ENCODE results near the gene CRADD. TPM values are rescaled to one million over a fixed set of nuclear protein-coding genes. Genes with fewer than 3 reads are reported as not detected.
A peak's percentile ranks its signal among the peaks of the same experiment; 100 is the strongest.
"Not testable (repeated sequence)": the region's sequence is repeated elsewhere in the genome, so short reads cannot be mapped to it uniquely, and the experiment has no call there.

The CRADD gene
- total and polyA plus RNA-seq, 4 donors, result 16.9 to 33.4 (median 20.0) TPM

- intact Hi-C loops (cut with DNase I), result no loop called here
- WGBS, 2 donors, result 94 to 96% methylated on average over 3 of the region's 3 CpGs
- DNase-seq (no peak), ATAC-seq (ENCODE audit: low FRiP score) (no peak)
- Histone ChIP-seq H3K4me3 (ENCODE audit: low read length in 2 of 2) (no peak overlapping the region), H3K9me3 (ENCODE audit: control insufficient read depth, low read length) (peaks cover 1% of the 10 kb centered on the region), H3K27me3 (ENCODE audit: control insufficient read depth in 1 of 2, insufficient read depth in 2 of 2, low read length in 1 of 2) (no peaks in the 10 kb centered on the region), H3K36me3 (ENCODE audit: control insufficient read depth in 1 of 2, insufficient read depth in 2 of 2, low read length in 1 of 2) (no peaks in the 10 kb centered on the region), H3K4me1 (ENCODE audit: control insufficient read depth in 1 of 2, insufficient read depth in 2 of 2, low read length in 2 of 2) (peaks cover 3% of the 10 kb centered on the region in 2 donors), H3K27ac (ENCODE audit: low read depth in 1 of 2, low read length in 2 of 2) (no peak overlapping the region)
Observed at GRCh38 chr12:93921521-93921920, 244.3 kb downstream of the CRADD start.

GRCh38 chr12:93922583-93923006, 245.4 kb downstream of the CRADD start:
- no peak for ATAC-seq (ENCODE audit: low FRiP score)

DNA sequence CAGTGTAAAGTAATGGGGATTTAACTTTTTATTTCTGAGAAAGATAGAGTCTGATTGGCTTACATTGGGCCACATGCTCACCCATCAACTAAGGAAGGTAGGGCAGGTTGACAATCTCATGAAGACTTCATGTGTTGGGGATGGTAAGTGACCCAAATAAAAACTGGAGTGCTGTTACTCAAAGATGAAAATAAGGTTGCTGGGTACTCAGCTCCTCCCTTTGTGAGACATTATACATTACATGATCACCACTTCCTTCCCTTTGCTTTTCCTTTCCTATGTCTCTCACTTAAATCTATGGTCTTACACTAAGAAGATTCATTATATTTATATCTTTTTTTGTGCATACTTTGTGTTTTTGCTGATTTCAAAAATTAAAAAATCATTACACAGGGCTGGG, 247.2 kb downstream of the CRADD start:
- Histone ChIP-seq H3K36me3 (ENCODE audit: control insufficient read depth in 1 of 2, insufficient read depth in 2 of 2, low read length in 1 of 2) (no peaks in the 10 kb centered on the region), H3K4me3 (ENCODE audit: low read length in 2 of 2) (no peak overlapping the region), H3K9me3 (ENCODE audit: control insufficient read depth, low read length) (peaks cover 1% of the 10 kb centered on the region), H3K4me1 (ENCODE audit: control insufficient read depth in 1 of 2, insufficient read depth in 2 of 2, low read length in 2 of 2) (no peaks in the 10 kb centered on the region), H3K27ac (ENCODE audit: low read depth in 1 of 2, low read length in 2 of 2) (no peak overlapping the region), H3K27me3 (ENCODE audit: control insufficient read depth in 1 of 2, insufficient read depth in 2 of 2, low read length in 1 of 2) (no peaks in the 10 kb centered on the region)
- DNase-seq (no peak), ATAC-seq (ENCODE audit: low FRiP score) (no peak)
- intact Hi-C loops (cut with DNase I), result no loop called here

More at GRCh38 chr12:93922583-93923006, 245.4 kb downstream of the CRADD start:
- peak in 1 of 2 donors; percentile 56 for DNase-seq
- Histone ChIP-seq H3K36me3 (ENCODE audit: control insufficient read depth in 1 of 2, insufficient read depth in 2 of 2, low read length in 1 of 2) (no peaks in the 10 kb centered on the region), H3K9me3 (ENCODE audit: control insufficient read depth, low read length) (peaks cover 1% of the 10 kb centered on the region), H3K27ac (ENCODE audit: low read depth in 1 of 2, low read length in 2 of 2) (no peak overlapping the region), H3K4me1 (ENCODE audit: control insufficient read depth in 1 of 2, insufficient read depth in 2 of 2, low read length in 2 of 2) (peaks cover 3% of the 10 kb centered on the region in 2 donors), H3K27me3 (ENCODE audit: control insufficient read depth in 1 of 2, insufficient read depth in 2 of 2, low read length in 1 of 2) (no peaks in the 10 kb centered on the region), H3K4me3 (ENCODE audit: low read length in 2 of 2) (no peak overlapping the region)
- intact Hi-C loops (cut with DNase I), result no loop called here
- 42 to 53% methylated on average over 5 of the region's 5 CpGs for WGBS, 2 donors

GRCh38 chr12:93925585-93926205, 248.5 kb downstream of the CRADD start:
- ATAC-seq (ENCODE audit: low FRiP score) (no peak), DNase-seq (no peak)
- Histone ChIP-seq H3K4me1 (ENCODE audit: control insufficient read depth in 1 of 2, insufficient read depth in 2 of 2, low read length in 2 of 2) (no peaks in the 10 kb centered on the region), H3K27me3 (ENCODE audit: control insufficient read depth in 1 of 2, insufficient read depth in 2 of 2, low read length in 1 of 2) (no peaks in the 10 kb centered on the region), H3K27ac (ENCODE audit: low read depth in 1 of 2, low read length in 2 of 2) (no peak overlapping the region), H3K9me3 (ENCODE audit: control insufficient read depth, low read length) (peaks cover 1% of the 10 kb centered on the region), H3K4me3 (ENCODE audit: low read length in 2 of 2) (no peak overlapping the region), H3K36me3 (ENCODE audit: control insufficient read depth in 1 of 2, insufficient read depth in 2 of 2, low read length in 1 of 2) (no peaks in the 10 kb centered on the region)
- intact Hi-C loops (cut with DNase I), result no loop called here
- WGBS, 2 donors, result 72 to 79% methylated on average over 3 of the region's 3 CpGs

DNA sequence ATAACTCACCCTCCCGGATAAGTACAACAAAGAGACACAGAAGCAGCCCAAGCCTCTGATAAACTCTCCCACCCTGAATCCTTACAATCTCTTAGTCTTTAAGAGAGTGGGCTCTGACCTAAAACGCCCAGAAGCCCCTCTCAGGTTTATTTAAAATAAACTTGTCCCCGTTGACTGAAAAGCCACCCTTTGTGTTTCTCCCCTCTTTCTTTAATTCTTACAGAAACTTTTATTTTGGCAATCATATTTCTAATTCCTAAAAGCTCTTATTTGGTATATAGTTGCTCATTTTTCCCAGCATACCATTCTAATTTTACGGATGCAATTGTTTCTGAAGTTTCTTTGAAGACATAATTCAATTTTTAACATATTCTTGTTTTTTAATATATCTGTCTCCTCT, 249.1 kb downstream of the CRADD start:
- WGBS, 2 donors, result 88 to 92% methylated on average over 4 of the region's 4 CpGs
- intact Hi-C loops (cut with DNase I), result no loop called here
- no peaks in the 10 kb centered on the region for H3K36me3 ChIP-seq (ENCODE audit: control insufficient read depth in 1 of 2, insufficient read depth in 2 of 2, low read length in 1 of 2)
- H3K27ac ChIP-seq (ENCODE audit: low read depth in 1 of 2, low read length in 2 of 2), result no peak overlapping the region
- no peaks in the 10 kb centered on the region for H3K4me1 ChIP-seq (ENCODE audit: control insufficient read depth in 1 of 2, insufficient read depth in 2 of 2, low read length in 2 of 2)
- DNase-seq (no peak), ATAC-seq (ENCODE audit: low FRiP score) (no peak)
- peaks cover 1% of the 10 kb centered on the region for H3K9me3 ChIP-seq (ENCODE audit: control insufficient read depth, low read length)
- H3K27me3 ChIP-seq (ENCODE audit: control insufficient read depth in 1 of 2, insufficient read depth in 2 of 2, low read length in 1 of 2), result no peaks in the 10 kb centered on the region
- no peak overlapping the region for H3K4me3 ChIP-seq (ENCODE audit: low read length in 2 of 2)

GRCh38 chr12:93929081-93929480, 251.9 kb downstream of the CRADD start:
- intact Hi-C loops (cut with DNase I), result not testable (repeated sequence)
- 94 to 95% methylated on average over 4 of the region's 4 CpGs for WGBS, 2 donors

DNA sequence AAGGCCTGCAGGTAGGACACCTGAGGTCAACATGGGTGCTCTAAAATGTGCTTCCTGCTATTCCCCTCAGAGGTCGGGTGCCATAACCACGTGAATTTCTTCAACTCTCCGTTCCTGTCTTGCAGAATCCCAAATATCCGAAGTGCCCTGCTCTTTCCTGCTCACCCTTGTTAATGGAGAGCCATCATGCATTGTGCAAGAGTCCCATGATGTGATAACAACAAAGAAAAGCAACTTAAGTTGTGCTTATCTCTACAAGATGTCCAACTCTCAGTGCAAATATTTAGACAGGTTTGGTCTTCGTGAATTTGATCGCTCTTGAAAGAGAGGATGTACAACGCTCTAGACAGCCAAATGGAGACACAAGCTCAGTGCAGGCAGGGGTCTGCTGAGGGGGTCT, 260.6 kb downstream of the CRADD start:
- ATAC-seq (ENCODE audit: low FRiP score), result no peak

More at GRCh38 chr12:93929081-93929480, 251.9 kb downstream of the CRADD start:
- not testable (repeated sequence) for ATAC-seq (ENCODE audit: low FRiP score); DNase-seq; H3K27me3 ChIP-seq (ENCODE audit: control insufficient read depth in 1 of 2, insufficient read depth in 2 of 2, low read length in 1 of 2); H3K9me3 ChIP-seq (ENCODE audit: control insufficient read depth, low read length); H3K4me3 ChIP-seq (ENCODE audit: low read length in 2 of 2); H3K27ac ChIP-seq (ENCODE audit: low read depth in 1 of 2, low read length in 2 of 2); H3K4me1 ChIP-seq (ENCODE audit: control insufficient read depth in 1 of 2, insufficient read depth in 2 of 2, low read length in 2 of 2); H3K36me3 ChIP-seq (ENCODE audit: control insufficient read depth in 1 of 2, insufficient read depth in 2 of 2, low read length in 1 of 2)

GRCh38 chr12:93938317-93938716, 261.1 kb downstream of the CRADD start:
- WGBS, 2 donors, result 92 to 93% methylated on average over 3 of the region's 3 CpGs
- ATAC-seq (ENCODE audit: low FRiP score), result no peak
- no peak for DNase-seq
- Histone ChIP-seq H3K4me3 (ENCODE audit: low read length in 2 of 2) (no peak overlapping the region), H3K4me1 (ENCODE audit: control insufficient read depth in 1 of 2, insufficient read depth in 2 of 2, low read length in 2 of 2) (no peaks in the 10 kb centered on the region), H3K27ac (ENCODE audit: low read depth in 1 of 2, low read length in 2 of 2) (no peak overlapping the region), H3K9me3 (ENCODE audit: control insufficient read depth, low read length) (peaks cover 2% of the 10 kb centered on the region), H3K36me3 (ENCODE audit: control insufficient read depth in 1 of 2, insufficient read depth in 2 of 2, low read length in 1 of 2) (no peaks in the 10 kb centered on the region), H3K27me3 (ENCODE audit: control insufficient read depth in 1 of 2, insufficient read depth in 2 of 2, low read length in 1 of 2) (no peaks in the 10 kb centered on the region)
- intact Hi-C loops (cut with DNase I), result no loop called here

More for the DNA sequence above, 260.6 kb downstream of the CRADD start:
- H3K36me3 ChIP-seq (ENCODE audit: control insufficient read depth in 1 of 2, insufficient read depth in 2 of 2, low read length in 1 of 2), result no peaks in the 10 kb centered on the region
- no peaks in the 10 kb centered on the region for H3K27me3 ChIP-seq (ENCODE audit: control insufficient read depth in 1 of 2, insufficient read depth in 2 of 2, low read length in 1 of 2)
- no peaks in the 10 kb centered on the region for H3K4me1 ChIP-seq (ENCODE audit: control insufficient read depth in 1 of 2, insufficient read depth in 2 of 2, low read length in 2 of 2)
- intact Hi-C loops (cut with DNase I), result no loop called here
- H3K9me3 ChIP-seq (ENCODE audit: control insufficient read depth, low read length), result peaks cover 2% of the 10 kb centered on the region
- no peak overlapping the region for H3K4me3 ChIP-seq (ENCODE audit: low read length in 2 of 2)
- WGBS, 2 donors, result 90 to 92% methylated on average over 7 of the region's 7 CpGs
- no peak overlapping the region for H3K27ac ChIP-seq (ENCODE audit: low read depth in 1 of 2, low read length in 2 of 2)
- no peak for DNase-seq

DNA sequence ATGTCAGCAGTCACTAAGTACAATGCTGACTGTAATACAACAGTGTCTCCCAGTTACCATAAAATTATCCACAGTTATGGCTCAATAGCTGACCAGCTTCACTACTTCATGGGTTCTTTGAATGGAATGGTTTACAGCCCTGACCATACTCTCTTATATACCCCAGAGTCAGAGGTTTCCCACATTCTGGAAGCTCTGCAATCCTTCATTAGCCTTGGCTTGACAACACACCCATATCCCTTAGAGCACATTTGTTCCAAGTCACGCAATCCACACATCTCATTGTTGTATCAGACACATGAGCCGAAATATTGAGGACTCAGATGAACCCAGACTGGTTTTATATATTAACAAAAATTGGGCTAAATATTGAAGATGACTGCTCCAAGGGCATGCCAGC, 261.8 kb downstream of the CRADD start:
- 96 to 97% methylated on average over 2 of the region's 2 CpGs for WGBS, 2 donors

More for the DNA sequence above, 261.8 kb downstream of the CRADD start:
- H3K36me3 ChIP-seq (ENCODE audit: control insufficient read depth in 1 of 2, insufficient read depth in 2 of 2, low read length in 1 of 2), result no peaks in the 10 kb centered on the region
- H3K4me1 ChIP-seq (ENCODE audit: control insufficient read depth in 1 of 2, insufficient read depth in 2 of 2, low read length in 2 of 2), result no peaks in the 10 kb centered on the region
- no peak overlapping the region for H3K4me3 ChIP-seq (ENCODE audit: low read length in 2 of 2)
- peaks cover 2% of the 10 kb centered on the region for H3K9me3 ChIP-seq (ENCODE audit: control insufficient read depth, low read length)
- no peak overlapping the region for H3K27ac ChIP-seq (ENCODE audit: low read depth in 1 of 2, low read length in 2 of 2)
- H3K27me3 ChIP-seq (ENCODE audit: control insufficient read depth in 1 of 2, insufficient read depth in 2 of 2, low read length in 1 of 2), result no peaks in the 10 kb centered on the region
- ATAC-seq (ENCODE audit: low FRiP score), result no peak
- no peak for DNase-seq
- intact Hi-C loops (cut with DNase I), result no loop called here

Data from aorta (tissue), 5 donors.